ENCODE data around the gene POU2F2. TPM values are rescaled to one million over a fixed set of nuclear protein-coding genes. Genes with fewer than 3 reads are reported as not detected.

POU2F2 gene
- total and polyA plus RNA-seq, 10 of the 15 experiments (the other 5 are each of a cell fraction or from before 2014, with no cell fraction given), result 4.4 to 62.4 (median 37.9) TPM

DNA sequence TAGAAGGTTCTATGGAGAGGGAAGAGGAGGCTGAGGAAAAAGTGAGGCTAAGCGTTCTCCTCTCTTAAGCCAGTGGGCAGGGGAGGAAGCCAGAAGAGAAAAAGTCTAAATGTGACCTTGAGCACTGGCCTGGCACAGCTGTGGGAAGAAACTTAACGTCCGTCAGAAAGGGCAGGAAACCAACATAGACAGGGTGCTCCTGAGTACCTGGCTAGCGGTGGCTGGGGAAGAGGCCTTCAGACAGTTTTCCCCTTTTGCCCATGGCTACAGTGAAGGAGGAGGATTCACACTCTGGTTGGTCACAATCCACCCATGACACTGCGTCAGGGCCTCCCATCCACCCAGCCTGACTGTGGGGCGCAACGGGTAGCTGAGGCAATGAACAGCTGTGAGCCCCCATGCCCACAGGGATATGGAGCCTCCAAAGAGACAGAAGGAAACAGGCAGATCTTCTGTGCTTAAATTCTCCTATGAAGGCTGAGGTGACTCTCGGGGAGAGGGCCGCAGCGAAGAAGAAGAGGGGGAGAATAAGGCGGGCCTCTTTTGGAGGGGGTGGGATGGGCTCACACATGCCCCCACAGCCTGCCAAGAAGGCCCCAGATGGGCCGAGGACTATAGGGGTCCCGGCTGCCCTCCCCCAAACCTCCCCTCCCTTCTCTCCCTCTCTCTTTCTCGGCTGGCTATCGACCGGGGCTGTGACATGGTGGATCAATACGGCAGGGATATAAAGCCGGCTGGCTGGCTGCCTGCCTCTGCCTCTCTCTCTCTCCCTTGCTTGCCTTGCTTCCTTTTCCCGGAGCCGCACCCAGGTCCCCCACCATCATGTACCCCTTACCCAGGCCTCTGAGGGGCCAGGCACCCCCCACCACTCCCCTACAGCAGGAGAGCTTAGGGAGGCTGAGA, 19.8 kb upstream of the POU2F2 start:
- CTCF ChIA-PET, result interaction anchor here (0.6 to 1.1 kb wide), 2 partner anchors 47 to 74 kb away, joined by 3 read pairs; no protein-coding TSS in a partner anchor
- SMC1A ChIA-PET (ENCODE audit: uncharacterized antibody, unreplicated experiment), result no interaction called here
- Histone ChIP-seq H3K27me3 (replicated peaks in 1 of 2; ENCODE audit: control insufficient read depth in 2 of 2, insufficient read depth in 2 of 2, low read length in 1 of 2) (peaks cover 0 to 2% of the 10 kb centered on the region in 2 experiments; a peak in 2 of 4 replicates), H4K20me1 (ENCODE audit: control insufficient read depth, insufficient read depth) (no peaks in the 10 kb centered on the region), H3K9me3 (replicated peaks; ENCODE audit: control insufficient read depth, insufficient read depth, low read length) (no peaks in the 10 kb centered on the region), H3K79me2 (ENCODE audit: control insufficient read depth, insufficient read depth, low read length) (no peaks in the 10 kb centered on the region), H3K4me1 (ENCODE audit: control insufficient read depth, insufficient read depth, low read length) (peaks cover 9% of the 10 kb centered on the region), H3K4me3 (no peak overlapping the region), H2AFZ (ENCODE audit: control insufficient read depth, low read depth, low read length) (no peak overlapping the region), H3K4me2 (ENCODE audit: control insufficient read depth, insufficient read depth) (no peak overlapping the region), H3K9ac (ENCODE audit: control insufficient read depth, insufficient read depth, low read length) (no peak overlapping the region), H3K27ac (ENCODE audit: control insufficient read depth, insufficient read depth) (no peak overlapping the region), H3K36me3 (ENCODE audit: control insufficient read depth in 2 of 2, insufficient read depth in 2 of 2, low read length in 1 of 2) (no peaks in the 10 kb centered on the region)
- in situ Hi-C loops (cut with MboI), result no loop called here
- POLR2A ChIA-PET, result no interaction called here
- RAD21 ChIA-PET (ENCODE audit: unreplicated experiment), result interaction anchor here (0.7 kb wide), 1 partner anchor 791 kb away, joined by 4 read pairs; no protein-coding TSS in a partner anchor
- no TSS peak for BruUV-seq (replicated peaks)
- ATAC-seq, result no peak
- intact Hi-C loops (cut with micrococcal nuclease; ENCODE audit: unreplicated experiment), result no loop called here
- WGBS (ENCODE audit: insufficient coverage, insufficient replicate concordance, low lambda C conversion rate, missing lambda C conversion rate), result 71% methylated on average over 20 of the region's 20 CpGs
- TF ChIP-seq NFXL1 (IDR thresholded peaks at IDR 0.05; ENCODE audit: borderline replicate concordance) (no peak), KLF5 (IDR thresholded peaks at IDR 0.05; ENCODE audit: partially characterized antibody) (no peak)
- TF ChIP-seq, protein P1, sequence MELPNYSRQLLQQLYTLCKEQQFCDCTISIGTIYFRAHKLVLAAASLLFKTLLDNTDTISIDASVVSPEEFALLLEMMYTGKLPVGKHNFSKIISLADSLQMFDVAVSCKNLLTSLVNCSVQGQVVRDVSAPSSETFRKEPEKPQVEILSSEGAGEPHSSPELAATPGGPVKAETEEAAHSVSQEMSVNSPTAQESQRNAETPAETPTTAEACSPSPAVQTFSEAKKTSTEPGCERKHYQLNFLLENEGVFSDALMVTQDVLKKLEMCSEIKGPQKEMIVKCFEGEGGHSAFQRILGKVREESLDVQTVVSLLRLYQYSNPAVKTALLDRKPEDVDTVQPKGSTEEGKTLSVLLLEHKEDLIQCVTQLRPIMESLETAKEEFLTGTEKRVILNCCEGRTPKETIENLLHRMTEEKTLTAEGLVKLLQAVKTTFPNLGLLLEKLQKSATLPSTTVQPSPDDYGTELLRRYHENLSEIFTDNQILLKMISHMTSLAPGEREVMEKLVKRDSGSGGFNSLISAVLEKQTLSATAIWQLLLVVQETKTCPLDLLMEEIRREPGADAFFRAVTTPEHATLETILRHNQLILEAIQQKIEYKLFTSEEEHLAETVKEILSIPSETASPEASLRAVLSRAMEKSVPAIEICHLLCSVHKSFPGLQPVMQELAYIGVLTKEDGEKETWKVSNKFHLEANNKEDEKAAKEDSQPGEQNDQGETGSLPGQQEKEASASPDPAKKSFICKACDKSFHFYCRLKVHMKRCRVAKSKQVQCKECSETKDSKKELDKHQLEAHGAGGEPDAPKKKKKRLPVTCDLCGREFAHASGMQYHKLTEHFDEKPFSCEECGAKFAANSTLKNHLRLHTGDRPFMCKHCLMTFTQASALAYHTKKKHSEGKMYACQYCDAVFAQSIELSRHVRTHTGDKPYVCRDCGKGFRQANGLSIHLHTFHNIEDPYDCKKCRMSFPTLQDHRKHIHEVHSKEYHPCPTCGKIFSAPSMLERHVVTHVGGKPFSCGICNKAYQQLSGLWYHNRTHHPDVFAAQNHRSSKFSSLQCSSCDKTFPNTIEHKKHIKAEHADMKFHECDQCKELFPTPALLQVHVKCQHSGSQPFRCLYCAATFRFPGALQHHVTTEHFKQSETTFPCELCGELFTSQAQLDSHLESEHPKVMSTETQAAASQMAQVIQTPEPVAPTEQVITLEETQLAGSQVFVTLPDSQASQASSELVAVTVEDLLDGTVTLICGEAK (IDR thresholded peaks at IDR 0.05; ENCODE audit: borderline replicate concordance), result no peak
- TF ChIP-seq, protein P2, sequence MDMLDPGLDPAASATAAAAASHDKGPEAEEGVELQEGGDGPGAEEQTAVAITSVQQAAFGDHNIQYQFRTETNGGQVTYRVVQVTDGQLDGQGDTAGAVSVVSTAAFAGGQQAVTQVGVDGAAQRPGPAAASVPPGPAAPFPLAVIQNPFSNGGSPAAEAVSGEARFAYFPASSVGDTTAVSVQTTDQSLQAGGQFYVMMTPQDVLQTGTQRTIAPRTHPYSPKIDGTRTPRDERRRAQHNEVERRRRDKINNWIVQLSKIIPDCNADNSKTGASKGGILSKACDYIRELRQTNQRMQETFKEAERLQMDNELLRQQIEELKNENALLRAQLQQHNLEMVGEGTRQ (IDR thresholded peaks at IDR 0.05; ENCODE audit: borderline replicate concordance, low read depth, low read length), result no peak
- no peak for FAIRE-seq
- no peak for DNase-seq (ENCODE audit: low read depth, low spot score)

Measured in GM12878 (cell line).